Measurements from ENCODE around the gene ASNSD1.
A peak's percentile ranks its signal among the peaks of the same experiment; 100 is the strongest.

ASNSD1 gene

GRCh38 chr2:189661148-189661956 is at the start of gene ASNSD1:
Gene ASNSD1 (plus strand): TSS chr2:189661459. CDS start chr2:189666133, 4,674 bp downstream.
- DNase-seq (ENCODE audit: low read depth) = peak; percentile 100

DNA sequence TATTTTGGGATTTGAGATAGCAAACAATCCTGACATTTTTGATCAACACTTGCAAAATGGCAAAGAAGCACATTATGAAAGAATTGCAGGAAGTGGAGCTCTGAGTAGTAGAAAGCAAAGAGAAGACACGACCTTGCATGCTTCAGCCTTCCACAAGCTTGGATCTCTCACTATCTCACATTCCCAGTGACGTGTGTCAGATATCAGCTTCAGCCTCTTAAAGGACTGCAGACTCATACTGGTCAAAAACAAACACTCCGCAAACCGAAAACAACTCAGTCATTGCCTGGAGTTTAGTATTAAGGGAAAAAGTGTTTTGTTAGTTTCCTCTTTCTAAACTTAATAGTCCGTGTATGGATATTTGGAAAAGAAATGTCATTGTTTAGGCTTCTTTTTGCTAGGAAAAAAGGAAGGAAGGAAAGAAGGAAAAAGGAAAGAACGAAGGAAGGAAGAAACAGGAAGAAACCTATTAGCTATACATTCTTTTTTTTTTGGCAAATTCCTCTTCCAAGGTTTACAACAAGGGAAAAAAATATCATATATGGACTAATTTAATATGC is 48.1 kb upstream of the ASNSD1 start:
- peak; percentile 100 for DNase-seq (ENCODE audit: low read depth)

DNA sequence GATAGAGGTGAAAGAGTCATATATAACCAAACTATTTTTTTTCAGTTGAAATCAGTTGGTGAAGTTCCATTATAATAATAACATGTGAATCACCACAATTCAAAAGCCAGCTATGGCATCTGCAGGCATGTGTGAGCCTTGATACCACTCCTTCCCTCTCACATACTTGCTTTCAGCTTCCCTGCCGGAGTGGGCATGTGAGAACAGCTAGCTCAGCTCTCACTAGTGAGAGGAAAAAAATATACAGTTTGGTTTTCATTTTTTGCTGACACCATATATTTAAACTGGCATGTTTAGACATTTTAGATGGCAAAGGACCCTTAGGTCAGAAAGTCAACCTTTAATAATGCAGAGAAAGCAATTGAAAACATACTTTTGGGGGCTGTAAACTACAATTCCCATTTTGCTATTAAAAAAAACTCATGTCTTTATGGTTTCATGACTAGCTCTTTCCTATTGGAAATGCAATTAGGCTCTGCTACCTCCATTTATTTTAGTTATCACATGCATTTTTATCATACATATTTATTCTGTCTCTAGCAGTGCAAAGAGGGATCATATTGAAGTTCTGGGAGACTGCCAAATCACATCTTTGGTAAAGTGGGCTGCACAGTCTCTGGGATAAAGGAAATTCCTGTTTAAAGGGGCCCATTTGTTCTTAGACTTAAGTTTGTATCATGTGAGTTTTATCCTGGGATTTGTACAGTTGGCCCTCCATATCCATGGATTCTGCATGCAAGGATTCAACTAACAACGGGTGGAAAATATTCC is 47.4 kb upstream of the ASNSD1 start:
- peak; percentile 86 for DNase-seq (ENCODE audit: low read depth)

- DNase-seq (ENCODE audit: low read depth) = no peak
Measured at GRCh38 chr2:189614585-189614984, 46.7 kb upstream of the ASNSD1 start.

DNA sequence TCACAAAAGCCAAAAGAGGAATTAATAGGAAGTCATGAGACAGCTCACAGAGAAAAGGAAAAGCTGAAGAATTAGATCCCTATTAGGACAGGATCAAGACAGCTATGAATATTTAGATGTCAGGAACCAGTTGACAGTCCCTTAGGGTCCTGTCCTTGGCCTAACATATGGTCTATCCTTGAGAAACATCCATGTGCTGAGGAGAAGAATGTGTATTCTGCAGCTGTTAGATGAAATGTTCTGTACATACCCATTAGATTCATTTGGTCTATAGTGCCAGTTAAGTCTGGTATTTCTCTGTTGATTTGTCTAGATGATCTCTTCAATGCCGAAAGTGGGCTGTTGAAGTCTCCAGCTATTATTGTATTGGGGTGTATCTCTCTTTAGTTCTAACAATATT is 43.1 kb upstream of the ASNSD1 start:
- DNase-seq (ENCODE audit: low read depth) = no peak

DNA sequence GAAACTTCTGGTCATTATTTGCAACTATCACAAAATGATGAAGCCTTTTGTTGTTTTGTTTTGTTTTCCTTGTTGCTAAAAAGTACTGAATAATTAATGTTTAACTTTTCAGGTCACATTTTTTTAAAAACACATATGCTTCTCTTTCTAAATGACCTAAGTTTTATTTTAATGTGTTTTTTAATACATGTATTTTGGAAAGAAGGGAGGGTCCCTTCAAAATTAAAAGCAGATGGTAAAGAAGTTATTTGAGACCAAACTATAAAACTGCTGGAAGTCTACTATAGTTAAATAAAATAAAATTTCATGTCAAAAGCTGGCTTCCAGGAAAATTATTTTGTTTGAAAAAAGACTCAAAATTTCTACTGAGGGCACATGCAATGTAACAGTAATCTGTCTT is 39.5 kb upstream of the ASNSD1 start:
- no peak for DNase-seq (ENCODE audit: low read depth)

GRCh38 chr2:189623049-189623448 is 38.2 kb upstream of the ASNSD1 start:
- no peak for DNase-seq (ENCODE audit: low read depth)

GRCh38 chr2:189624648-189625355 is 36.5 kb upstream of the ASNSD1 start:
- no peak for DNase-seq (ENCODE audit: low read depth)

GRCh38 chr2:189625636-189626035 is 35.6 kb upstream of the ASNSD1 start:
- no peak for DNase-seq (ENCODE audit: low read depth)

GRCh38 chr2:189627789-189628188 is 33.5 kb upstream of the ASNSD1 start:
- DNase-seq (ENCODE audit: low read depth) = no peak

GRCh38 chr2:189628817-189629530 is 32.3 kb upstream of the ASNSD1 start:
- peak; percentile 59 for DNase-seq (ENCODE audit: low read depth)

GRCh38 chr2:189629531-189630453 is 31.5 kb upstream of the ASNSD1 start:
- peak; percentile 81 for DNase-seq (ENCODE audit: low read depth)

GRCh38 chr2:189631849-189632248 is 29.4 kb upstream of the ASNSD1 start:
- DNase-seq (ENCODE audit: low read depth) = peak; percentile 77

- DNase-seq (ENCODE audit: low read depth) = no peak
Measured at GRCh38 chr2:189633392-189633811, 27.9 kb upstream of the ASNSD1 start.

- no peak for DNase-seq (ENCODE audit: low read depth)
Measured at GRCh38 chr2:189635353-189635752, 25.9 kb upstream of the ASNSD1 start.

DNA sequence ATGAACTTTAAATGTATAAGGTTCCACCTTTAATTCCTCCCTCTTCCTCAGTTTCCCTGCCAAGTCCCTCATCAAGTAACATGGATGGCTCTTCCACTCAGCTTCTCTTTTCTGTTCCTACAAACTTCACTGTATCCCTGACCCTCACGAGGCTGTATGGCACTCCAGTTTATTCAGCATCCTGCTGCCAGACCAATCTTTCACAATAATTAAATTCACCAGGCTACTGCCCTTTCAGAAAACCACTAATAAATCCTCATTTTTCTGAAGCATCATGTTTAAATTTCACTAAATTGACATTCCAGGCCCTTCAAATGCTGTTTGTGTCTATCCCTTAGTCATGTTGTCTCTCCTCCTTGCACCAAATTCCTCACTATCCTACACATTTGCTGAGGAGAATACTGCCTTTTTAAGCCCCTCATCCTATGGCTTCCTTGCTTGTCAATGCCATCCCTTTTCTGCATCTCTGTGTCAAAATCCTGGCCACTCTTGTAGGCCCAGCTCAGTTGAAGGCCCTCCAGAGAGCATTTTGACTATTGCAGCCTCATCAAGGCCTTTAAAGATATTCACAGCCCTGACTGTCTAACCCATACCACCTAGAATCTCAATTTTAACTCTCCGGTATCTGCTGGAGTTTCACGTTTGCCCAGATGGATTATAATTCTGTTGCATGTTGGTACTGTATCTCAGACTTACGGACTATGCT is 22.8 kb upstream of the ASNSD1 start:
- DNase-seq (ENCODE audit: low read depth) = no peak

- DNase-seq (ENCODE audit: low read depth) = no peak
Measured at GRCh38 chr2:189639007-189639609, 22.2 kb upstream of the ASNSD1 start.

DNA sequence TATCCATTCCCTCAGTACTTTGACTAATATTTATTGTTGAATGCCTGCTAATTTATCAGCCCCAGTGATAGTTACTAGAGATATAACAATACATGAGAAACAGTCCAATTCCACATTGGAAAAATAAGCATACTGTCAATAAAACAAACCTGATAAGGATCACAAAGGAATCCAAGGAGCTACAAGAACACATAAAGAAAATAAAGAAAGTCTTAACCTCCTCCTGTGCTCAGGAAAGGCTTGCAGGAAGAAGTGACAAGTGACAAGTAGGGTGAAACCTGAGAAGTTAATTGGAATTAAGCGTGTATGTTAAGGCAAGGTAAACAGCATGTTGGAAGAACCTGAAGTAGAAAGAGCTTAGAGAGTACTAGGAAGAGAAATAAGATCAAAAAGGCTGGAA is 20.3 kb upstream of the ASNSD1 start:
- no peak for DNase-seq (ENCODE audit: low read depth)

- DNase-seq (ENCODE audit: low read depth) = peak; percentile 91
Measured at GRCh38 chr2:189641590-189641989, 19.7 kb upstream of the ASNSD1 start.

Data from amniotic epithelial cell (primary cell).